ENCODE results near the gene CORO6. TPM values are rescaled to one million over a fixed set of nuclear protein-coding genes. Genes with fewer than 3 reads are reported as not detected.

Gene CORO6
- total RNA-seq, 1 donor from 2014 or later: 6.7 TPM

- Mint-ChIP-seq H3K27ac (ENCODE audit: unreplicated experiment) (no peak overlapping the region), H3K36me3 (ENCODE audit: low read depth) (peaks cover 8% of the 10 kb centered on the region), H3K4me3 (ENCODE audit: unreplicated experiment) (peak overlapping the region; percentile 35), H3K9me3 (ENCODE audit: low read depth) (no peaks in the 10 kb centered on the region), H3K4me1 (ENCODE audit: low read depth) (peaks cover 43% of the 10 kb centered on the region), H3K27me3 (ENCODE audit: low read depth) (no peaks in the 10 kb centered on the region)
- no peak for DNase-seq (ENCODE audit: low spot score)
- TF ChIP-seq CTCF (IDR thresholded peaks at IDR 0.05): no peak
These were observed 39.1 kb downstream of the CORO6 start for GRCh38 chr17:29583324-29584248.

- DNase-seq (ENCODE audit: low spot score): no peak
- Mint-ChIP-seq H3K4me3 (ENCODE audit: unreplicated experiment) (no peak overlapping the region), H3K27me3 (ENCODE audit: low read depth) (no peaks in the 10 kb centered on the region), H3K36me3 (ENCODE audit: low read depth) (peaks cover 13% of the 10 kb centered on the region), H3K27ac (ENCODE audit: unreplicated experiment) (no peak overlapping the region), H3K9me3 (ENCODE audit: low read depth) (no peaks in the 10 kb centered on the region), H3K4me1 (ENCODE audit: low read depth) (peaks cover 37% of the 10 kb centered on the region)
- no peak for TF ChIP-seq CTCF (IDR thresholded peaks at IDR 0.05)
These were observed 39.9 kb downstream of the CORO6 start for GRCh38 chr17:29582772-29583171.

GRCh38 chr17:29582254-29582765, 40.4 kb downstream of the CORO6 start:
- H3K27ac Mint-ChIP-seq (ENCODE audit: unreplicated experiment): no peak overlapping the region
- H3K27me3 Mint-ChIP-seq (ENCODE audit: low read depth): no peaks in the 10 kb centered on the region
- peaks cover 14% of the 10 kb centered on the region for H3K36me3 Mint-ChIP-seq (ENCODE audit: low read depth)
- H3K9me3 Mint-ChIP-seq (ENCODE audit: low read depth): no peaks in the 10 kb centered on the region
- no peak for DNase-seq (ENCODE audit: low spot score)
- H3K4me3 Mint-ChIP-seq (ENCODE audit: unreplicated experiment): no peak overlapping the region
- TF ChIP-seq CTCF (IDR thresholded peaks at IDR 0.05): no peak
- H3K4me1 Mint-ChIP-seq (ENCODE audit: low read depth): peaks cover 33% of the 10 kb centered on the region

GRCh38 chr17:29581583-29582253, 41.0 kb downstream of the CORO6 start:
- Mint-ChIP-seq H3K27ac (ENCODE audit: unreplicated experiment) (no peak overlapping the region), H3K36me3 (ENCODE audit: low read depth) (peaks cover 14% of the 10 kb centered on the region), H3K4me1 (ENCODE audit: low read depth) (peaks cover 31% of the 10 kb centered on the region)

More at GRCh38 chr17:29581583-29582253, 41.0 kb downstream of the CORO6 start:
- H3K4me3 Mint-ChIP-seq (ENCODE audit: unreplicated experiment): no peak overlapping the region
- TF ChIP-seq CTCF (IDR thresholded peaks at IDR 0.05): no peak
- DNase-seq (ENCODE audit: low spot score): peak; percentile 74
- H3K9me3 Mint-ChIP-seq (ENCODE audit: low read depth): no peaks in the 10 kb centered on the region
- no peaks in the 10 kb centered on the region for H3K27me3 Mint-ChIP-seq (ENCODE audit: low read depth)
